ENCODE measurements around the gene SREK1. TPM values are rescaled to one million over a fixed set of nuclear protein-coding genes. Genes with fewer than 3 reads are reported as not detected.

The SREK1 gene, protein sequence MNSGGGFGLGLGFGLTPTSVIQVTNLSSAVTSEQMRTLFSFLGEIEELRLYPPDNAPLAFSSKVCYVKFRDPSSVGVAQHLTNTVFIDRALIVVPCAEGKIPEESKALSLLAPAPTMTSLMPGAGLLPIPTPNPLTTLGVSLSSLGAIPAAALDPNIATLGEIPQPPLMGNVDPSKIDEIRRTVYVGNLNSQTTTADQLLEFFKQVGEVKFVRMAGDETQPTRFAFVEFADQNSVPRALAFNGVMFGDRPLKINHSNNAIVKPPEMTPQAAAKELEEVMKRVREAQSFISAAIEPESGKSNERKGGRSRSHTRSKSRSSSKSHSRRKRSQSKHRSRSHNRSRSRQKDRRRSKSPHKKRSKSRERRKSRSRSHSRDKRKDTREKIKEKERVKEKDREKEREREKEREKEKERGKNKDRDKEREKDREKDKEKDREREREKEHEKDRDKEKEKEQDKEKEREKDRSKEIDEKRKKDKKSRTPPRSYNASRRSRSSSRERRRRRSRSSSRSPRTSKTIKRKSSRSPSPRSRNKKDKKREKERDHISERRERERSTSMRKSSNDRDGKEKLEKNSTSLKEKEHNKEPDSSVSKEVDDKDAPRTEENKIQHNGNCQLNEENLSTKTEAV
- 52.4 and 94.5 TPM in 2 replicates for total RNA-seq
- polyA plus RNA-seq: 22.9 and 28.4 TPM in 2 replicates
- 28.7 and 30.7 TPM in 2 replicates for polyA plus RNA-seq (2012)
- polyA minus RNA-seq (ENCODE audit: low replicate concordance): 10.6 and 20.9 TPM in 2 replicates

DNA sequence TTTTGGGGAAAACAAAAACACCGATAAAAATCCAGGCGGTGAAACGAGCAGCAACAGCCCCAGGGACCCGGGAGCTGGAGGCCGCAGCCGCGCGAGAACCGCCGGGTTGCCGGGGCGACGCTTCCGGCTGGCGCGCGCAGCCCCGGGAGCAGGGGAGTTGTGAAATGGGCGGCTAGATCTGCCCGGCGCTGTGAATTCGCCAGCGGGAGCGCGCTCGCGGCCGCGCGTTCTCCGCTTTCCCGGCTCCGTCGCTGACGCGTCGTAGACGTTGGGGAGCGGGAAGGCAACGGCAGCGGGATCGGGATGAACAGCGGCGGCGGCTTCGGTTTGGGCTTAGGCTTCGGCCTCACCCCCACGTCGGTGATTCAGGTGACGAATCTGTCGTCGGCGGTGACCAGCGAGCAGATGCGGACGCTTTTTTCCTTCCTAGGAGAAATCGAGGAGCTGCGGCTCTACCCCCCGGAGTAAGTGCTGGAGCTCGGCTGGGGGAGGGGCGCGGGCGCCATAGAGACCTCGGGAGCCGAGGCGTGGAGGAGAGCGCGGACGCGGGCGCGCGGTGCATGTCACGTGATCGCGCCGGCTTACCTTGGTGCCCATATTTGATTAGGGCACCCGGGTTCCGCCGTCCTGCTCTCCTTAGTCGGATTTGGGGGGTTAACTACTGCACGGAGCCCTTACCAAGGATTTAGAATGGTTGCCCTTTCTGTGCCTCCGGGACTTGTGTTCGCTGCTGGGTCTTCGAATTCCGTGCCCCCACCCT is at the start of gene SREK1:
TSS of gene SREK1 (plus strand) at position 227 of the 760 bp plus-strand sequence. CDS start at position 304, 77 bp downstream.
- peak within 1 kb of the TSS; percentile 95 for H3K4me2 ChIP-seq (ENCODE audit: extremely low read depth, insufficient read depth, low read length)

DNA sequence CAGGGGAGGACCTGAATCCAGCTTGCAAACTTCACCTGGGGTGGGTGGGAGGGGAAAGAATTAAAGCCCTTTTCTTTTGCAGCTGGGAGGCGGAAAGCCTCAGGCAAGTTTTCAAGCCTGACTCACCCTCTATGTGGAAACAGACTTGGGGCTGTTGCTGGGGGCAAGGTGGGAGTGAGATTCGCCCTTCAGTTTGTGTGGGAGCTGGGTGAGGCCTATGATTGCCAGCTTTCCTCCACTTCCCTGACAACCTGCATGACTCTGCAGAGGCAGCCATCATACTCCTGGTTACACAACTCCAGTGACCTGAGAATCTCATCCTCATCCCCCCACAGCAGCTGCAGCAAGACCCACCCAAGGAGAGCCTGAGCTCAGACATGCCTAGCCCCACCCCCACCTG is 43.2 kb upstream of the SREK1 start:
- Histone ChIP-seq H2AFZ (ENCODE audit: low read length) (no peak overlapping the region), H3K27me3 (ENCODE audit: control insufficient read depth, insufficient read depth, low read length) (no peaks in the 10 kb centered on the region), H3K4me3 (replicated peaks in 1 of 4; ENCODE audit: control extremely low read depth in 1 of 4, insufficient read depth in 1 of 4, low read depth in 3 of 4, low read length in 4 of 4) (no peak overlapping the region), H3K4me2 (ENCODE audit: extremely low read depth, insufficient read depth, low read length) (no peak overlapping the region), H3K36me3 (ENCODE audit: control insufficient read depth, insufficient read depth, low read length) (no peaks in the 10 kb centered on the region), H3K4me1 (ENCODE audit: control insufficient read depth, extremely low read depth, insufficient read depth, low read length) (no peaks in the 10 kb centered on the region), H3K27ac (ENCODE audit: insufficient read depth, low read length) (no peak overlapping the region), H3K9ac (ENCODE audit: insufficient read depth, low read length) (no peak overlapping the region), H4K20me1 (ENCODE audit: control insufficient read depth, extremely low read depth, insufficient read depth, low read length) (no peaks in the 10 kb centered on the region), H3K9me3 (ENCODE audit: control insufficient read depth, insufficient read depth, low read depth, low read length) (no peaks in the 10 kb centered on the region), H3K79me2 (ENCODE audit: control insufficient read depth, insufficient read depth, low read length) (no peaks in the 10 kb centered on the region)
- no peak for DNase-seq (ENCODE audit: low read depth in 2 of 2)
- no peak for TF ChIP-seq EZH2 (IDR thresholded peaks at IDR 0.05; ENCODE audit: low read length, missing control alignments)
- TF ChIP-seq, protein P1, sequence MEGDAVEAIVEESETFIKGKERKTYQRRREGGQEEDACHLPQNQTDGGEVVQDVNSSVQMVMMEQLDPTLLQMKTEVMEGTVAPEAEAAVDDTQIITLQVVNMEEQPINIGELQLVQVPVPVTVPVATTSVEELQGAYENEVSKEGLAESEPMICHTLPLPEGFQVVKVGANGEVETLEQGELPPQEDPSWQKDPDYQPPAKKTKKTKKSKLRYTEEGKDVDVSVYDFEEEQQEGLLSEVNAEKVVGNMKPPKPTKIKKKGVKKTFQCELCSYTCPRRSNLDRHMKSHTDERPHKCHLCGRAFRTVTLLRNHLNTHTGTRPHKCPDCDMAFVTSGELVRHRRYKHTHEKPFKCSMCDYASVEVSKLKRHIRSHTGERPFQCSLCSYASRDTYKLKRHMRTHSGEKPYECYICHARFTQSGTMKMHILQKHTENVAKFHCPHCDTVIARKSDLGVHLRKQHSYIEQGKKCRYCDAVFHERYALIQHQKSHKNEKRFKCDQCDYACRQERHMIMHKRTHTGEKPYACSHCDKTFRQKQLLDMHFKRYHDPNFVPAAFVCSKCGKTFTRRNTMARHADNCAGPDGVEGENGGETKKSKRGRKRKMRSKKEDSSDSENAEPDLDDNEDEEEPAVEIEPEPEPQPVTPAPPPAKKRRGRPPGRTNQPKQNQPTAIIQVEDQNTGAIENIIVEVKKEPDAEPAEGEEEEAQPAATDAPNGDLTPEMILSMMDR (conservative IDR thresholded peaks at IDR 0.05 in 1 of 2, IDR thresholded peaks at IDR 0.05 in 1 of 2; ENCODE audit: low read depth in 1 of 2, low read length in 2 of 2): no peak

More for the DNA sequence above, at the start of gene SREK1:
- peak within 1 kb of the TSS; percentile 99 for H3K9ac ChIP-seq (ENCODE audit: insufficient read depth, low read length)
- no peaks in the 10 kb centered on the region for H3K9me3 ChIP-seq (ENCODE audit: control insufficient read depth, insufficient read depth, low read depth, low read length)
- H4K20me1 ChIP-seq (ENCODE audit: control insufficient read depth, extremely low read depth, insufficient read depth, low read length): peaks cover 2% of the 10 kb centered on the region
- no peaks in the 10 kb centered on the region for H3K36me3 ChIP-seq (ENCODE audit: control insufficient read depth, insufficient read depth, low read length)
- peak within 1 kb of the TSS; percentile 90 for H2AFZ ChIP-seq (ENCODE audit: low read length)
- H3K79me2 ChIP-seq (ENCODE audit: control insufficient read depth, insufficient read depth, low read length): peaks cover 47% of the 10 kb centered on the region
- peaks cover 4% of the 10 kb centered on the region for H3K4me1 ChIP-seq (ENCODE audit: control insufficient read depth, extremely low read depth, insufficient read depth, low read length)
- peak within 1 kb of the TSS; percentile 80 to 95 (median 92) for H3K4me3 ChIP-seq (replicated peaks in 1 of 4; ENCODE audit: control extremely low read depth in 1 of 4, insufficient read depth in 1 of 4, low read depth in 3 of 4, low read length in 4 of 4)
- peak within 1 kb of the TSS; percentile 99 for H3K27ac ChIP-seq (ENCODE audit: insufficient read depth, low read length)
- peak; percentile 91 to 94 for DNase-seq (ENCODE audit: low read depth in 2 of 2)
- no peak for TF ChIP-seq EZH2 (IDR thresholded peaks at IDR 0.05; ENCODE audit: low read length, missing control alignments)
- TF ChIP-seq, protein P1 (conservative IDR thresholded peaks at IDR 0.05 in 1 of 2, IDR thresholded peaks at IDR 0.05 in 1 of 2; ENCODE audit: low read depth in 1 of 2, low read length in 2 of 2): no peak
- H3K27me3 ChIP-seq (ENCODE audit: control insufficient read depth, insufficient read depth, low read length): no peaks in the 10 kb centered on the region

DNA sequence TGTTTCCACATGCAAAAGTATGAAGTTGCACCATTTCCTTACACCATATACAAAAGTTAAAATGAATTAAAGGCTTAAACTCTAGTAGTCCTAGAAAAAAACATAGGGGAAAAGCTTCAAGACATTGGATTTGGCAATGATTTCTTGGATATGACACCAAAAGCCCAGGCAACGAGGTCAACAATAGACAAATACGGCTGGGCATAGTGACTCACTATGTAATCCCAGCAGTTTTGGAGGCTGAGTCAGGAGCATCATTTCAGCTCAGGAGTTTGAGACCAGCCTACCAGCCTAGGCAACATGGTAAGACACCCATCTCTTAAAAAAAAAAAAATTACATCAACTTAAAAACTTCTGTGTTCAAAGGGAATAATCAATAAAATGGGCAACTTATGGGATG is 30.9 kb upstream of the SREK1 start:
- H4K20me1 ChIP-seq (ENCODE audit: control insufficient read depth, extremely low read depth, insufficient read depth, low read length): no peaks in the 10 kb centered on the region
- no peak overlapping the region for H3K9ac ChIP-seq (ENCODE audit: insufficient read depth, low read length)
- no peaks in the 10 kb centered on the region for H3K4me1 ChIP-seq (ENCODE audit: control insufficient read depth, extremely low read depth, insufficient read depth, low read length)
- H3K4me2 ChIP-seq (ENCODE audit: extremely low read depth, insufficient read depth, low read length): no peak overlapping the region
- no peaks in the 10 kb centered on the region for H3K27me3 ChIP-seq (ENCODE audit: control insufficient read depth, insufficient read depth, low read length)
- H3K4me3 ChIP-seq (replicated peaks in 1 of 4; ENCODE audit: control extremely low read depth in 1 of 4, insufficient read depth in 1 of 4, low read depth in 3 of 4, low read length in 4 of 4): no peak overlapping the region
- no peaks in the 10 kb centered on the region for H3K79me2 ChIP-seq (ENCODE audit: control insufficient read depth, insufficient read depth, low read length)
- no peaks in the 10 kb centered on the region for H3K9me3 ChIP-seq (ENCODE audit: control insufficient read depth, insufficient read depth, low read depth, low read length)
- H2AFZ ChIP-seq (ENCODE audit: low read length): no peak overlapping the region
- H3K27ac ChIP-seq (ENCODE audit: insufficient read depth, low read length): no peak overlapping the region
- TF ChIP-seq EZH2 (IDR thresholded peaks at IDR 0.05; ENCODE audit: low read length, missing control alignments): no peak
- TF ChIP-seq, protein P1 (conservative IDR thresholded peaks at IDR 0.05 in 1 of 2, IDR thresholded peaks at IDR 0.05 in 1 of 2; ENCODE audit: low read depth in 1 of 2, low read length in 2 of 2): no peak
- no peaks in the 10 kb centered on the region for H3K36me3 ChIP-seq (ENCODE audit: control insufficient read depth, insufficient read depth, low read length)
- DNase-seq (ENCODE audit: low read depth in 2 of 2): peak; percentile 49 to 62

All from fibroblast of lung (primary cell).